ENCODE results near the gene GRM1. TPM values are rescaled to one million over a fixed set of nuclear protein-coding genes. Genes with fewer than 3 reads are reported as not detected.

Gene GRM1
- total RNA-seq, 2 donors from 2014 or later, result 0.57 to 0.62 TPM

- Histone ChIP-seq H3K36me3 (ENCODE audit: control insufficient read depth, insufficient read depth, low read length) (no peaks in the 10 kb centered on the region), H3K4me1 (ENCODE audit: control insufficient read depth, insufficient read depth, low read length) (no peaks in the 10 kb centered on the region), H3K9me3 (ENCODE audit: control insufficient read depth, low read length) (peaks cover 11% of the 10 kb centered on the region), H3K27me3 (ENCODE audit: control insufficient read depth, insufficient read depth, low read length, poor library complexity, severe bottlenecking) (no peaks in the 10 kb centered on the region), H3K27ac (ENCODE audit: low read depth, low read length) (no peak overlapping the region), H3K9ac (ENCODE audit: extremely low read depth, low read length, poor library complexity, severe bottlenecking) (no peak overlapping the region), H3K4me3 (ENCODE audit: low read length) (no peak overlapping the region)
- Mint-ChIP-seq H3K36me3 (ENCODE audit: low read depth) (peaks cover 3% of the 10 kb centered on the region), H3K9me3 (peaks cover 15% of the 10 kb centered on the region), H3K27me3 (ENCODE audit: insufficient read depth) (no peaks in the 10 kb centered on the region), H3K27ac (no peak overlapping the region), H3K4me1 (no peaks in the 10 kb centered on the region), H3K4me3 (no peak overlapping the region)
- peak; percentile 46 for TF ChIP-seq CTCF (conservative IDR thresholded peaks at IDR 0.05)
- DNase-seq, result no peak
Measured at GRCh38 chr6:146111881-146112450, 83.1 kb downstream of the GRM1 start.

DNA sequence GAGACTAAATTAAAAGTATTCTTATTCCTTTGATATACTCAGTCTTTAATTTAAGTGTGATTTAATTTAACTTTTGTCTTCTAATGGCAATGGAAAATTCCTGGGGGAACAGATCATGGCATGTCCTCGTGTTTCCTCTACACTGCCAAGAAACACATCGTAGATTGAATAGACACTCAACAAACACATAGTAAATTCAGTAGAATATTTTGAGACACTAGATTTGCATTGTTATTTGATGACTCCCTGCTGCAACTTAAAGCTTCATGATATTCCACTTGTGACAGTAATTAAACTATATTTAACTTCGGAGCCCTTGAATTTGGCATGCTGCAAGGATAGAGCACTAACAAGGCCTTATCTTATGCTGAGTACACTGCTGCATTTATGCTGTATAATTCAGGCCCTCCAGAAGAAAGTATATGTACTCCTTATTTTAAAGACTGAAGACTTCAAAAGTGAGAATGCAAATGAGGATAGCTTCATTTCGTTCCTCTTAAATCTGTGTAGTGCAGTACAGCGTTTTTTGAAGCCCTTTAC lies 84.3 kb downstream of the GRM1 start:
- DNase-seq, result no peak
- WGBS, 2 experiments (ENCODE audit: insufficient coverage in 1 of 2, insufficient read length in 1 of 2), result 89 to 90% methylated on average over 2 to 5 of the region's 5 CpGs

DNA sequence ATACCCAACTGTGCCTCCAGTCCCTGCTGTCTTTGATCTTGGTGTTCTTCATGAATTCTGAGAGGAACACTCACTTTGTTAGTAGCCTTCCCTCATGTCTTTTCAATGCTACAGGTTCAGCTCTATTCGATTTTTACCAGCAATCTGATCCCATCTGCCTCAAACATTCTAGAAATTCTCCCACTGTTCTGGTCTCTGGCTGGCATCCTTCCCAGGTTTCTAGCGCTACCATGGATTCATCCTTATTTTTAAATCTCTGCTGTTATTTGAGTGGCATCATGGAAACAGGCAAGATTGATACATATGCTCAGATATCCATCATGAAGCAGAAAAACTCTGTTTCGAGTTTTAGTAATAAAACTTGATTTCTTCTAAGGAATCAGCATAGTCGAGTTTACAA lies 94.8 kb downstream of the GRM1 start:
- H3K4me1 Mint-ChIP-seq, result no peaks in the 10 kb centered on the region
- Histone ChIP-seq H3K4me3 (ENCODE audit: low read length) (no peak overlapping the region), H3K36me3 (ENCODE audit: control insufficient read depth, insufficient read depth, low read length) (no peaks in the 10 kb centered on the region), H3K27me3 (ENCODE audit: control insufficient read depth, insufficient read depth, low read length, poor library complexity, severe bottlenecking) (no peaks in the 10 kb centered on the region), H3K9ac (ENCODE audit: extremely low read depth, low read length, poor library complexity, severe bottlenecking) (no peak overlapping the region), H3K4me1 (ENCODE audit: control insufficient read depth, insufficient read depth, low read length) (no peaks in the 10 kb centered on the region), H3K27ac (ENCODE audit: low read depth, low read length) (no peak overlapping the region), H3K9me3 (ENCODE audit: control insufficient read depth, low read length) (no peaks in the 10 kb centered on the region)
- no peak for DNase-seq
- 88 to 92% methylated on average over 2 to 4 of the region's 4 CpGs for WGBS, 2 experiments (ENCODE audit: insufficient coverage in 1 of 2, insufficient read length in 1 of 2)
- no peak overlapping the region for H3K4me3 Mint-ChIP-seq
- no peak overlapping the region for H3K27ac Mint-ChIP-seq
- no peaks in the 10 kb centered on the region for H3K27me3 Mint-ChIP-seq (ENCODE audit: insufficient read depth)
- H3K36me3 Mint-ChIP-seq (ENCODE audit: low read depth), result no peaks in the 10 kb centered on the region
- TF ChIP-seq CTCF (conservative IDR thresholded peaks at IDR 0.05), result no peak
- peaks cover 7% of the 10 kb centered on the region for H3K9me3 Mint-ChIP-seq

More for the DNA sequence above, 84.3 kb downstream of the GRM1 start:
- H3K27me3 Mint-ChIP-seq (ENCODE audit: insufficient read depth), result no peaks in the 10 kb centered on the region
- no peaks in the 10 kb centered on the region for H3K36me3 ChIP-seq (ENCODE audit: control insufficient read depth, insufficient read depth, low read length)
- no peak overlapping the region for H3K4me3 Mint-ChIP-seq
- no peaks in the 10 kb centered on the region for H3K4me1 ChIP-seq (ENCODE audit: control insufficient read depth, insufficient read depth, low read length)
- no peaks in the 10 kb centered on the region for H3K27me3 ChIP-seq (ENCODE audit: control insufficient read depth, insufficient read depth, low read length, poor library complexity, severe bottlenecking)
- H3K4me1 Mint-ChIP-seq, result no peaks in the 10 kb centered on the region
- H3K27ac ChIP-seq (ENCODE audit: low read depth, low read length), result no peak overlapping the region
- no peak for TF ChIP-seq CTCF (conservative IDR thresholded peaks at IDR 0.05)
- peaks cover 15% of the 10 kb centered on the region for H3K9me3 Mint-ChIP-seq
- H3K36me3 Mint-ChIP-seq (ENCODE audit: low read depth), result peaks cover 3% of the 10 kb centered on the region
- H3K9ac ChIP-seq (ENCODE audit: extremely low read depth, low read length, poor library complexity, severe bottlenecking), result no peak overlapping the region
- no peak overlapping the region for H3K4me3 ChIP-seq (ENCODE audit: low read length)
- H3K9me3 ChIP-seq (ENCODE audit: control insufficient read depth, low read length), result peaks cover 11% of the 10 kb centered on the region
- H3K27ac Mint-ChIP-seq, result no peak overlapping the region

Measured in endodermal cell (in vitro differentiated cells).